ENCODE measurements around the gene RPS6KL1. TPM values are rescaled to one million over a fixed set of nuclear protein-coding genes. Genes with fewer than 3 reads are reported as not detected.
A peak's percentile ranks its signal among the peaks of the same experiment; 100 is the strongest.

RPS6KL1 gene
- total and polyA plus RNA-seq, 12 donors: 10.3 to 27.1 (median 21.9) TPM

- intact Hi-C loops (cut with DNase I): no loop called here
- no peak for TF ChIP-seq CTCF (IDR thresholded peaks at IDR 0.05)
- peak overlapping the region; percentile 69 to 99 (median 92) for H3K4me3 ChIP-seq
- H3K36me3 ChIP-seq: peaks cover 0 to 31% (median 4%) of the 10 kb centered on the region in 9 donors
- peak; percentile 39 to 40 for DNase-seq
- no peaks in the 10 kb centered on the region for H3K9me3 ChIP-seq
- WGBS, 2 donors: 1% methylated on average over 49 of the region's 49 CpGs
- ATAC-seq: peak; percentile 18 to 70 (median 56)
- no peaks in the 10 kb centered on the region for H3K27me3 ChIP-seq
- H3K27ac ChIP-seq: peak overlapping the region; percentile 64 to 99 (median 94)
- H3K4me1 ChIP-seq: peaks cover 18 to 57% (median 48%) of the 10 kb centered on the region in 9 donors
Measured at GRCh38 chr14:74882103-74882920, 40.7 kb downstream of the RPS6KL1 start.

- Histone ChIP-seq H3K36me3 (peaks cover 0 to 24% (median 0%) of the 10 kb centered on the region in 9 donors), H3K4me1 (peaks cover 18 to 50% (median 47%) of the 10 kb centered on the region in 9 donors), H3K27me3 (no peaks in the 10 kb centered on the region), H3K9me3 (no peaks in the 10 kb centered on the region), H3K4me3 (peak within 1 kb of the TSS; percentile 69 to 99 (median 92)), H3K27ac (peak within 1 kb of the TSS; percentile 64 to 99 (median 94))
- intact Hi-C loops (cut with DNase I): no loop called here
- no peak for TF ChIP-seq CTCF (IDR thresholded peaks at IDR 0.05)
- DNase-seq (peak; percentile 87 to 89), ATAC-seq (peak; percentile 97 to 99 (median 98))
- WGBS, 2 donors: 0 to 1% methylated on average over 51 to 53 of the region's 53 CpGs
Measured at GRCh38 chr14:74881431-74882102, 41.5 kb downstream of the RPS6KL1 start, which contains the start of gene DLST. Gene DLST, plus strand, starts transcription at chr14:74881916. Its CDS starts 38 bp downstream, at chr14:74881954.

- Histone ChIP-seq H3K27me3 (no peaks in the 10 kb centered on the region), H3K36me3 (peaks cover 0 to 4% (median 0%) of the 10 kb centered on the region in 9 donors), H3K4me3 (no peak overlapping the region), H3K27ac (no peak overlapping the region), H3K4me1 (peaks cover 15 to 42% (median 30%) of the 10 kb centered on the region in 9 donors), H3K9me3 (no peaks in the 10 kb centered on the region)
- intact Hi-C loops (cut with DNase I): no loop called here
- TF ChIP-seq CTCF (IDR thresholded peaks at IDR 0.05): no peak
- no peak for DNase-seq
- WGBS, 2 donors: 59 to 76% methylated on average over 3 of the region's 3 CpGs
- ATAC-seq: no peak
Measured at GRCh38 chr14:74879427-74880182, 43.5 kb downstream of the RPS6KL1 start.
